ENCODE data around the gene NUCB2.

The NUCB2 gene

GRCh38 chr11:17343907-17344306, 67.4 kb downstream of the NUCB2 start:
- DNase-seq: no peak

- no peak for DNase-seq
Observed at GRCh38 chr11:17347676-17348075, 71.1 kb downstream of the NUCB2 start.

GRCh38 chr11:17350455-17351171, 74.1 kb downstream of the NUCB2 start:
- peak; percentile 39 for DNase-seq

GRCh38 chr11:17351172-17351509, 74.6 kb downstream of the NUCB2 start:
- no peak for DNase-seq

- peak; percentile 94 for DNase-seq
Observed at GRCh38 chr11:17351510-17352176, 75.1 kb downstream of the NUCB2 start, which contains the start of gene NCR3LG1. Gene NCR3LG1 (plus strand): TSS chr11:17351800. CDS start chr11:17351970, 170 bp downstream.

- DNase-seq: peak; percentile 83
Observed at GRCh38 chr11:17352950-17353820, 76.6 kb downstream of the NUCB2 start.

- no peak for DNase-seq
Observed at GRCh38 chr11:17353821-17354600, 77.5 kb downstream of the NUCB2 start.

GRCh38 chr11:17354601-17354991, 78.1 kb downstream of the NUCB2 start:
- DNase-seq: peak; percentile 79

GRCh38 chr11:17366495-17366894, 90.0 kb downstream of the NUCB2 start:
- no peak for DNase-seq

- no peak for DNase-seq
Observed at GRCh38 chr11:17368551-17368950, 92.0 kb downstream of the NUCB2 start.

GRCh38 chr11:17369094-17369493, 92.6 kb downstream of the NUCB2 start:
- DNase-seq: no peak

GRCh38 chr11:17369684-17370243, 93.2 kb downstream of the NUCB2 start:
- no peak for DNase-seq

GRCh38 chr11:17371614-17372013, 95.1 kb downstream of the NUCB2 start:
- no peak for DNase-seq

GRCh38 chr11:17375547-17375946, 99.0 kb downstream of the NUCB2 start:
- no peak for DNase-seq

GRCh38 chr11:17376493-17376892, 100.0 kb downstream of the NUCB2 start:
- DNase-seq: no peak

- no peak for DNase-seq
Observed at GRCh38 chr11:17378655-17379054, 102.1 kb downstream of the NUCB2 start.

GRCh38 chr11:17379383-17380180, 103.0 kb downstream of the NUCB2 start:
- no peak for DNase-seq

GRCh38 chr11:17381156-17381555, 104.6 kb downstream of the NUCB2 start:
- no peak for DNase-seq
